H9 (cell line): ENCODE data around the gene HM13. TPM values are rescaled to one million over a fixed set of nuclear protein-coding genes. Genes with fewer than 3 reads are reported as not detected.
"Not testable (repeated sequence)": the region's sequence is repeated elsewhere in the genome, so short reads cannot be mapped to it uniquely, and the experiment has no call there.

Experiments
- DNase-seq: peaks from one replicate; pipeline ENCODE4 v3.0.0-alpha.2; 2017
- H2AFZ ChIP-seq: one replicate; pipeline ENCODE4 v1.6.1; 2013; ENCODE audit warnings: mild to moderate bottlenecking, low read length, control low read depth, moderate library complexity
- H2AK5ac ChIP-seq: 2 replicates; pipeline ENCODE4 v1.6.1; 2013; ENCODE audit warnings: low read length, control low read depth, mixed read lengths; ENCODE audit not compliant: insufficient read length
- H2BK120ac ChIP-seq: one replicate; pipeline ENCODE4 v1.6.1; 2013; ENCODE audit warnings: low read depth, mild to moderate bottlenecking, low read length, control low read depth, inconsistent platforms; ENCODE audit not compliant: poor library complexity, severe bottlenecking
- H2BK12ac ChIP-seq: 2 replicates; pipeline ENCODE4 v1.6.1; 2013; ENCODE audit warnings: low read length, control low read depth, mixed read lengths, low read depth; ENCODE audit not compliant: insufficient read length
- H2BK15ac ChIP-seq: 2 replicates; pipeline ENCODE4 v1.6.1; 2013; ENCODE audit warnings: low read depth, low read length, control low read depth
- H2BK20ac ChIP-seq: one replicate; pipeline ENCODE4 v1.6.1; 2013; ENCODE audit warnings: low read depth, mild to moderate bottlenecking, low read length, control low read depth, inconsistent platforms; ENCODE audit not compliant: poor library complexity, severe bottlenecking
- H2BK5ac ChIP-seq: 2 replicates; pipeline ENCODE4 v1.6.1; 2013; ENCODE audit warnings: low read length, control low read depth, mixed read lengths; ENCODE audit not compliant: insufficient read length
- H3K14ac ChIP-seq: 2 replicates; pipeline ENCODE4 v1.6.1; 2013; ENCODE audit warnings: low read length, control low read depth; ENCODE audit not compliant: insufficient read depth
- H3K18ac ChIP-seq: 2 replicates; pipeline ENCODE4 v1.6.1; 2013; ENCODE audit warnings: low read depth, mild to moderate bottlenecking, mixed read lengths, low read length, control low read depth; ENCODE audit not compliant: insufficient read length
- H3K23ac ChIP-seq: 2 replicates; pipeline ENCODE4 v1.6.1; 2013; ENCODE audit warnings: low read length, control low read depth, mixed read lengths, low read depth; ENCODE audit not compliant: insufficient read length
- H3K23me2 ChIP-seq: 2 replicates; pipeline ENCODE4 v1.6.1; 2013; ENCODE audit warnings: low read depth, mild to moderate bottlenecking, mixed read lengths, low read length, control low read depth; ENCODE audit not compliant: insufficient read length, poor library complexity, severe bottlenecking
- H3K27ac ChIP-seq: 2 replicates; pipeline ENCODE4 v1.5.1; 2013; ENCODE audit warnings: low read length, control low read depth, mixed read lengths, low read depth; ENCODE audit not compliant: insufficient read length
- H3K27me3 ChIP-seq: 2 replicates; pipeline ENCODE4 v1.6.1; 2013; ENCODE audit warnings: low read length, control low read depth, inconsistent platforms; ENCODE audit not compliant: insufficient read depth
- H3K4ac ChIP-seq: 2 replicates; pipeline ENCODE4 v1.6.1; 2013; ENCODE audit warnings: low read depth, mild to moderate bottlenecking, control low read depth, inconsistent platforms, low read length, moderate library complexity
- H3K4me1 ChIP-seq: 2 replicates; pipeline ENCODE4 v1.6.1; 2013; ENCODE audit warnings: low read length, control low read depth, inconsistent platforms; ENCODE audit not compliant: insufficient read depth
- H3K4me2 ChIP-seq: 2 replicates; pipeline ENCODE4 v1.6.1; 2013; ENCODE audit warnings: low read length, control low read depth, mixed read lengths; ENCODE audit not compliant: insufficient read length, insufficient read depth
- H3K56ac ChIP-seq: 2 replicates; pipeline ENCODE4 v1.6.1; 2013; ENCODE audit warnings: low read depth, mild to moderate bottlenecking, mixed read lengths, low read length, control low read depth; ENCODE audit not compliant: insufficient read length
- H3K79me1 ChIP-seq: 2 replicates; pipeline ENCODE4 v1.6.1; 2013; ENCODE audit warnings: low read depth, mild to moderate bottlenecking, moderate library complexity, low read length, control low read depth, inconsistent platforms; ENCODE audit not compliant: insufficient read depth, poor library complexity, severe bottlenecking
- H3K79me2 ChIP-seq: 2 replicates; pipeline ENCODE4 v1.6.1; 2013; ENCODE audit warnings: low read length, control low read depth, inconsistent platforms; ENCODE audit not compliant: insufficient read depth
- H3K9ac ChIP-seq: 2 replicates; pipeline ENCODE4 v1.6.1; 2013; ENCODE audit warnings: low read length, control low read depth, mixed read lengths; ENCODE audit not compliant: insufficient read length; ENCODE audit errors: extremely low read depth
- H3K9me3 ChIP-seq: one replicate; pipeline ENCODE4 v1.6.1; 2013; ENCODE audit warnings: low read depth, low read length, inconsistent platforms; ENCODE audit not compliant: control insufficient read depth
- H3T11ph ChIP-seq: one replicate; pipeline ENCODE4 v1.6.1; 2013; ENCODE audit warnings: mild to moderate bottlenecking, low read length, control low read depth, inconsistent platforms
- H4K20me1 ChIP-seq: one replicate; pipeline ENCODE4 v1.6.1; 2013; ENCODE audit not compliant: control insufficient read depth, insufficient read length, insufficient read depth
- H4K5ac ChIP-seq: 2 replicates; pipeline ENCODE4 v1.6.1; 2013; ENCODE audit warnings: low read depth, mild to moderate bottlenecking, mixed read lengths, low read length, control low read depth; ENCODE audit not compliant: insufficient read length
- H4K8ac ChIP-seq: replicated peaks from 2 replicates; pipeline ENCODE4 v1.6.1; 2013; ENCODE audit warnings: low read length, control low read depth, mixed read lengths, low read depth; ENCODE audit not compliant: insufficient read length
- H4K91ac ChIP-seq: 2 replicates; pipeline ENCODE4 v1.6.1; 2013; ENCODE audit warnings: low read depth, mild to moderate bottlenecking, moderate library complexity, mixed read lengths, low read length, control low read depth; ENCODE audit not compliant: insufficient read length
- H3K27ac Mint-ChIP-seq, 3 experiments: 2 replicates in 2 of 3; 3 replicates in 1 of 3; pipeline ENCODE4 v1.8.0; 2020 to 2021; ENCODE audit warnings: mixed read lengths in 3 of 3, mild to moderate bottlenecking in 1 of 3, moderate library complexity in 1 of 3
- H3K27me3 Mint-ChIP-seq: 2 replicates; pipeline ENCODE4 v1.8.0; 2021; ENCODE audit warnings: low read depth, mild to moderate bottlenecking, moderate library complexity, mixed read lengths
- H3K36me3 Mint-ChIP-seq, 3 experiments: 2 replicates in 2 of 3; 3 replicates in 1 of 3; pipeline ENCODE4 v1.8.0; 2020 to 2021; ENCODE audit warnings: low read depth in 3 of 3, mixed read lengths in 3 of 3; ENCODE audit not compliant: insufficient read depth in 1 of 3
- H3K4me1 Mint-ChIP-seq, 2 experiments: 2 replicates each; pipeline ENCODE4 v1.8.0; 2020; ENCODE audit warnings: mixed read lengths in 2 of 2
- H3K4me3 Mint-ChIP-seq, 2 experiments: 2 replicates in 1 of 2; 3 replicates in 1 of 2; pipeline ENCODE4 v1.8.0; 2020 to 2021; ENCODE audit warnings: mild to moderate bottlenecking in 2 of 2, mixed read lengths in 2 of 2, moderate library complexity in 1 of 2
- H3K9me3 Mint-ChIP-seq, 2 experiments: 2 replicates in 1 of 2; 3 replicates in 1 of 2; pipeline ENCODE4 v1.8.0; 2020; ENCODE audit warnings: mild to moderate bottlenecking in 2 of 2, mixed read lengths in 2 of 2, moderate library complexity in 1 of 2
- CTCF ChIP-seq: fragments of 200-600 bp; sonication (generic); conservative IDR thresholded peaks from 3 replicates; pipeline ENCODE4 v1.8.0; 2021; ENCODE audit warnings: antibody characterized with exemption, mild to moderate bottlenecking
- WGBS: extraction: QIAGEN DNeasy Blood & Tissue Kit; methylation state at CpG from one replicate; pipeline ENCODE4 v1.1.7; 2013; ENCODE audit warnings: missing lambda C conversion rate, low lambda C conversion rate, mixed read lengths; ENCODE audit not compliant: insufficient read length; ENCODE audit errors: extremely low coverage; 5-methylcytosine and 5-hydroxymethylcytosine counted together
- total RNA-seq: library from RNA; stranded (reverse); gene quantifications from 2 replicates; pipeline ENCODE4 v1.2.1, GENCODE V29; 2021

HM13 gene
- total RNA-seq, 1 experiment from 2014 or later, result 169 TPM

GRCh38 chr20:31538326-31538725, 24.1 kb downstream of the HM13 start:
- Histone ChIP-seq H2BK15ac (no peak overlapping the region), H3K4me1 (no peaks in the 10 kb centered on the region), H3K27me3 (no peaks in the 10 kb centered on the region), H3K56ac (no peak overlapping the region), H3K79me1 (no peaks in the 10 kb centered on the region), H4K91ac (no peak overlapping the region), H3K18ac (no peak overlapping the region), H4K8ac (no peak overlapping the region), H3K4ac (no peak overlapping the region), H4K5ac (no peak overlapping the region), H3K79me2 (no peaks in the 10 kb centered on the region), H3K14ac (no peak overlapping the region), H2BK120ac (no peak overlapping the region), H4K20me1 (no peaks in the 10 kb centered on the region), H3K9me3 (no peaks in the 10 kb centered on the region), H2AFZ (no peak overlapping the region), H3K9ac (no peak overlapping the region), H2BK5ac (no peak overlapping the region), H3T11ph (no peak overlapping the region), H3K23ac (no peak overlapping the region), H3K23me2 (no peaks in the 10 kb centered on the region), H2BK20ac (no peak overlapping the region), H2AK5ac (no peak overlapping the region), H2BK12ac (no peak overlapping the region), H3K27ac (no peak overlapping the region), H3K4me2 (no peak overlapping the region)
- peaks cover 0 to 3% of the 10 kb centered on the region in 2 experiments; a peak in 1 of 4 replicates for H3K4me1 Mint-ChIP-seq
- no CpG with 5 or more reads among the region's 4 CpGs for WGBS
- H3K27me3 Mint-ChIP-seq, result no peaks in the 10 kb centered on the region; the same call in 1 of the 2 replicates
- DNase-seq, result no peak
- no peak for TF ChIP-seq CTCF
- no peaks in the 10 kb centered on the region for H3K9me3 Mint-ChIP-seq
- H3K4me3 Mint-ChIP-seq, result no peak overlapping the region
- H3K27ac Mint-ChIP-seq, result no peak overlapping the region
- peaks cover 29 to 90% (median 59%) of the 10 kb centered on the region in 3 experiments; a peak in 6 of 7 replicates for H3K36me3 Mint-ChIP-seq

- not testable (repeated sequence) for H4K5ac ChIP-seq, H3K14ac ChIP-seq, H3K27ac ChIP-seq, H4K91ac ChIP-seq, H2BK15ac ChIP-seq, H3T11ph ChIP-seq, H2BK120ac ChIP-seq, H3K79me2 ChIP-seq, H3K9ac ChIP-seq, H3K23me2 ChIP-seq, H2AK5ac ChIP-seq, H3K18ac ChIP-seq, H3K27me3 ChIP-seq, H3K4me1 ChIP-seq, H3K4ac ChIP-seq, H3K4me2 ChIP-seq, H3K4me1 Mint-ChIP-seq, H4K8ac ChIP-seq, H2BK5ac ChIP-seq, H3K79me1 ChIP-seq, H3K9me3 Mint-ChIP-seq, H3K23ac ChIP-seq, H3K9me3 ChIP-seq, H2AFZ ChIP-seq, H3K27me3 Mint-ChIP-seq, H3K56ac ChIP-seq, H3K27ac Mint-ChIP-seq, H2BK20ac ChIP-seq, H2BK12ac ChIP-seq, H4K20me1 ChIP-seq, DNase-seq, H3K4me3 Mint-ChIP-seq
- no CpG with 5 or more reads among the region's 3 CpGs for WGBS
- H3K36me3 Mint-ChIP-seq, result peaks cover 24 to 84% (median 51%) of the 10 kb centered on the region in 3 experiments; a peak in 6 of 7 replicates
Observed at GRCh38 chr20:31539636-31540035, 25.4 kb downstream of the HM13 start.
